Measurements from ENCODE around the gene ATP2A3.
A peak's percentile ranks its signal among the peaks of the same experiment; 100 is the strongest.
"Not testable (repeated sequence)": the region's sequence is repeated elsewhere in the genome, so short reads cannot be mapped to it uniquely, and the experiment has no call there.

Gene ATP2A3

DNA sequence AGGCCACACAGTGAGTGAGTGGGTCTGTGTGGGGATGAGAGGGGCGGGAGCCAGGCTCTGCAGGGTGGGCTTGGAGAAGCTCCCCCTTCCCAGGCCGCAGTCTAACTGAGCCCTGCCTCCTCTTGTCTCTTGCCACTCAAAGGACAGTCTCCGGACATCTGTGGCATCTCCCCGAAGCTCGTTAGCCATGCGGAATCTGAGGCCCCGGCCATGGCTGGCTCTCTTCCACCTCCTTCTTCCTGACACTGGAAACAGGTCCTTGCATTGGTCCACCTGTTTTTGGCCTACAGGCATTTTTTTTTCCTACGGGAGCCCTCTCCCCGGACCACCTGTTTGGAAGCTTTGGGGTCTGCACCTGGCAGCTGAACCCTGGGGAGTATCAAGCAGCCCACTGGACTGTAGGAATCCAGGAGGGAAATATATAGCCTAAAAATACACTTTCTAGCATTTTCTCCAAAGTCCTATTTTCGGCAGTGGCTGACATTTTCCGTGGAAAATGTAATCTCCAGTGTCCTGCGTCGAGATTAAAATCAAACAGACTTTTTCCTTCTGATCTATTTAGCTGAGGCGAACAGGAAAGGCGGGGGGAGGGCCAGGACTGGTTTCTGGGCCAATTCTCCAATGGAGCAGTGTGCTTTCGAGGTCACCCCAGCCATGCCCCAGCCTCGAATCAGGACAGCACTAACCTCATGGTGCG lies 9.1 kb downstream of the ATP2A3 start:
- DNase-seq (ENCODE audit: low read depth) = no peak

DNA sequence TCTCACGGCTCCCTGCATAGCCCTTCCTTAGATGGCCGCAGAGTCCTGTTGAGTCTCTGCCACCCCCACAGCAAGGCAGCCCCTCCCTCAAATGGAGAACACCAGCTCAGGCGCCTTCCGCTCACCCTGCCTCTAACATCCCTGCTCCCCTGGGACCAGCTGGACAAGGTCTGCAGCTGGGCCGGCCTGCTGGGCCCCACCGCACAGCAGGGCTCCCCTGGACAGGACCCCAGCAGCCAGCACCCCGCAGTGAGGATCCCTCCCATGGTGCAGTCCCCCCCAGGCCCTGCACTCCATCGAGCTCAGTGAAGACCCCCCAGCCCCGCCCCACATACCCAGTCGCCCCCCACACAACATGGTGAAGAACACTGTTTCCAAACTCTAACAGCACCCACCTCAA lies 10.2 kb downstream of the ATP2A3 start:
- no peak for DNase-seq (ENCODE audit: low read depth)

DNA sequence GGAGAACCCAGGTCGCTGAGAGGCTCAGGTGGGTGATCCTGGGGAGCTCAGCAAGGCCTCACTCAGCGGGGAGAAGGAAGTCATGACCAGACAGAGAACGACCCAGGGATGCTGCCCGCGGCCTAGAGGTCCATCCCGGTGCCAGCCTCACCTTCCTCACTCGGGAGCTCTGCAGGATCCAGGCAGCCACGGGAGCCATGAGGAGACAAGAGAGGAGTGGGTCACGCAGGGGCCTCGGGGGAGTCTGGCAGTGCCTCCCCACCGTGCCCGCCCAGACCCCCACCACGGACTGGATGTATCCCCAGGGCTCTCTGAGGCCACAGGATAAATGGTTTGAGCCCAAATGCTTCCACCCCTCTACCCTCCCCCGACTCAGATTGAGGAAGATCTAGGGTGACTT lies 10.7 kb downstream of the ATP2A3 start:
- DNase-seq (ENCODE audit: low read depth) = no peak

DNA sequence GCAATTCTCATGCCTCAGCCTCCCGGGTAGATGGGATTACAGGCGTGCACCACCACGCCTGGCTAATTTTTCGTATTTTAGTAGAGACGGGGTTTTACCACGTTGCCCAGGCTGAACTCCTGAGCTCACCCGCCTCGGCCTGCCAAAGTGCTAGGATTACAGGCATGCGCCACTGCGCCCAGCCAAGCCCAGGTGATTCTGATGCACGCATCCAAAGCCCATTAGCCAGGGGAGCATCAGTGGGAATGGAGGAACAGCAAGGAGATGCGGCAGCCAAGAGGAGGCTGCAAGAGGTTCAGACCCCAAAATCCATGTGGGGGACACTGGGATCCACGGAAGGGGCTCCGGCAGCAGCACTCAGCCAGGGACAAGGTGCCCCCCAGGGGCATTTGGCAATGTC lies 12.1 kb downstream of the ATP2A3 start:
- DNase-seq (ENCODE audit: low read depth) = no peak

DNA sequence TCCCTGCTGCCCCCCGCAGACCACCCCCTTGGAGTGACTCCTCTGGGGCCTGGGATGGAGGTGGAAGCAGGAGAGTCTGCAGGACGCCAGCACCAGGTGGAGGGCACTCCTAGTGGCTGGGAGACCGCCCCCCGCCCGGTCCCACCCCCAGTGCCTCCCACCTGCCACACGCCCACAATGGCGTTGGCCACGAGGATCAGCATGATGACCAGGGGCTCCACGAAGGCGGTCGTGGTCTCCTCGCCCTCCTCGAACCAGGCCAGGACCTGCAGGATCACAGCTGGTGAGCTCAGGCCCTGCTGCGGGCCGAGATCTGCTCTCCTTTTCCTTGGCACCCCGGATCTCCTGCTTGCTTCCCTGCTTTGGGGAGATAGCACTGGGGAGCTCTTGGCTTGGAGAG lies 12.8 kb downstream of the ATP2A3 start:
- no peak for DNase-seq (ENCODE audit: low read depth)

DNA sequence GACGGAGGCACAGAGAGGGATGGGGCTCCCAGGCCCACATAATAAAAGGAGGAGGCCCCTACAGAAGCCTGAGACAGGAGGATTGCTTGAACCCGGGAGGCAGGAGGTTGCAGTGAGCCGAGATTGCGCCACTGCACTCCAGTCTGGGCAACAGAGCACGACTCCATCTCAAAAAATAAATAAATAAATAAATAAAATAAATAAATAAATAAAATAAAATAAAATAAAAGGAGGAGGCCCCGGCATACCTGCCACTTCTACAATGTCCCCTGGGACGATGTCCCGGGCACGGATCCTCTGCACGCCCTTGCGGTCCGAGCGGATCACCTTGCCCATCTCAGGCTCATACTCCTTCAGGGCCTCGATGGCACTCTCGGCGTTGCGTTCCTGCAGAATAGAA lies 13.2 kb downstream of the ATP2A3 start:
- DNase-seq (ENCODE audit: low read depth) = no peak

DNA sequence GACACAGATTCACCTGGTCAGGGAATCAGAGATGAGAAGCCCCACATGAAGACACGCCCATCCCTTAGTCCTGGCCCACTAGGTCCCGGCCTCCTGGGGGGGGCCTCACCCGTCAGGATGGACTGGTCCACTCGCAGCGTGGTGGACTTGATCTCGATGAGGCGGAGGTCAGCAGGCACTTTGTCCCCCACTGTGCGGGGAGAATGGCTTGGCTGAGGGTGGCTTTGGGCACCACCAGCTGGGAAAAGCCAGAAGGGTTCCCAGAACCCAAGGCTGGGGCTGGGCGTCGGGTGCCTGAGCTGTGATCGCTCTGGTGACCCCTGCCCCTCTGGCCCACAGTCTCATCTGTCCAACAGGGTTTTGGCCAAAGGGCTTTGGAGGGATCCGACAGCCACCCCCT lies 13.7 kb downstream of the ATP2A3 start:
- DNase-seq (ENCODE audit: low read depth) = no peak

DNA sequence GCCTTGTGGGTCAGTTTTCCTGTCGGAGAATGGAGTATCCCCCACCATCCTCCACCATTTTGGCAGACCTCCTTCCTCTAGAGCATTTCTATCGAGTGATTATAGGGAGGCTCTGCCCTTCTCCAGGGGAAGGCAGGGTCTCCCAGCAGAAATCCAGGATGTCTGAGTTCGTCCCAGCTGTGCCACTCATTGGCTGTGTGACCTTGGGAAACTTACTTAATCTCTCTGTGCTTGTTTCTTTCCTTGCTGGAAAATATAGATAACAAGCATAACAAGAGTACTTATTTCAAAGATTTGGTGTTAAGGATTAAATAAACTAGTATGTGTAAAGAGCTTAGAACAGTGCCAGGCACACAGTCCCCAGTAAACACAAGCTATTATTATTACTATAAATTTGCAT lies 14.8 kb downstream of the ATP2A3 start:
- no peak for DNase-seq (ENCODE audit: low read depth)

DNA sequence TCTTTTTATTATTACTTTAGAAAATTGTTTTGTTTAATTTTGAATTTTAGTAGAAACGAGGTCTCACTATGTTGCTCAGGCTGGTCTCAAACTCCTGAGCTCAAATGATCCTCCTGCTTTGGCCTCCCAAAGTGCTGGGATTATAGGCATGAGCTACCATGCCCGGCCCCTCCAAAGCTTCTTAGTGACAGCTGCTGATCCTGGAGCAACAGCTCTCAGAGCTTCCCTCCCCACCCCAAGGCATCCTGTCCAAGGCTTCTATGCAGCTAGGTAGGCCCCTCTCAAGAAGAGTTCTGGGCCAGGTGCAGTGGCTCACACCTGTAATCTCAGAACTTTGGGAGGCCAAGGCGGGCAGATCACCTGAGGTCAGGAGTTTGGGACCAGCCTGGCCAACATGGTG lies 15.7 kb downstream of the ATP2A3 start:
- DNase-seq (ENCODE audit: low read depth) = not testable (repeated sequence)

DNA sequence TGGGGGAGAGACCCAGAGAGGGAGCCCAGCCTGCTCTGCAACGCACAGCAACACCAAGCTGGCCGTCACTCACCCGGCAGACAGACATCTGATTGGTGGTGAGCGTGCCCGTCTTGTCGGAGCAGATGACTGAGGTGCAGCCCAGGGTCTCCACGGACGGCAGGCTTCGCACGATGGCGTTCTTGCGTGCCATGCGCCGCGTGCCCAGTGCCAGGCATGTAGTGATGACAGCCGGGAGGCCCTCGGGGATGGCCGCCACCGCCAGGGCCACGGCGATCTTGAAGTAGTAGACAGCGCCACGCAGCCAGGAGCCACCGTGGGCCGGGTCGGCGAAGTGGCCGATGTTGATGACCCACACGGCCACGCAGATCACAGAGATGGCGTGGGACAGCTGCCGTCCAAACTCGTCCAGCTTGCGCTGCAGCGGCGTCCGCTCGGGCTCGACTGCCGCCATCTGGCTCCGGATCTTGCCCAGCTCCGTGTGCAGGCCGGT lies 16.9 kb downstream of the ATP2A3 start:
- DNase-seq (ENCODE audit: low read depth) = no peak

DNA sequence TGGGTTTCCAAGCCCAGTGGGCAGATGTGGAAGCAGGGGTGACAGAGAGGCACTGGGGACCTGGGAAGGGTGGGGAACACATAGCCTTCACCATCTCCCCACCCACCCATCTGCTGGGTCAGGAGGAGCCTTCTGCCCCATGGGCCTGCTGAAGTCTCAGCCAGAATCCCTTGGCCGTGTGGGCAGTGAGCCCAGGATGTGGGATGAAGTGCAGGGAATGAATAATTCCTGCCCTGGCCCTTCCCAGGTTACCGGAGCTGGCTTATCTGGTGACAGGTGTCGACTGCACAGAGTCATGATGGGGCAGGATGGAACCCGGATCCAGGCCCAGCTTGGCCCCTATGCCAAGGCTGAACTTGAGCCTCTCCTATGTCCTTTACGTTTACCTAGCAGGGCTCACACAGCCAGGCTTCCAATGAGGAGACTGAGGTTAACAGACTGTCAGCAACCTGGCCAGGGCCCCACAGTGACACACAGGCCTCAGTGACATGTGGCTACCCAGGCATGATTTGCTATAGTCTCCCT lies 17.5 kb downstream of the ATP2A3 start:
- DNase-seq (ENCODE audit: low read depth) = no peak

DNA sequence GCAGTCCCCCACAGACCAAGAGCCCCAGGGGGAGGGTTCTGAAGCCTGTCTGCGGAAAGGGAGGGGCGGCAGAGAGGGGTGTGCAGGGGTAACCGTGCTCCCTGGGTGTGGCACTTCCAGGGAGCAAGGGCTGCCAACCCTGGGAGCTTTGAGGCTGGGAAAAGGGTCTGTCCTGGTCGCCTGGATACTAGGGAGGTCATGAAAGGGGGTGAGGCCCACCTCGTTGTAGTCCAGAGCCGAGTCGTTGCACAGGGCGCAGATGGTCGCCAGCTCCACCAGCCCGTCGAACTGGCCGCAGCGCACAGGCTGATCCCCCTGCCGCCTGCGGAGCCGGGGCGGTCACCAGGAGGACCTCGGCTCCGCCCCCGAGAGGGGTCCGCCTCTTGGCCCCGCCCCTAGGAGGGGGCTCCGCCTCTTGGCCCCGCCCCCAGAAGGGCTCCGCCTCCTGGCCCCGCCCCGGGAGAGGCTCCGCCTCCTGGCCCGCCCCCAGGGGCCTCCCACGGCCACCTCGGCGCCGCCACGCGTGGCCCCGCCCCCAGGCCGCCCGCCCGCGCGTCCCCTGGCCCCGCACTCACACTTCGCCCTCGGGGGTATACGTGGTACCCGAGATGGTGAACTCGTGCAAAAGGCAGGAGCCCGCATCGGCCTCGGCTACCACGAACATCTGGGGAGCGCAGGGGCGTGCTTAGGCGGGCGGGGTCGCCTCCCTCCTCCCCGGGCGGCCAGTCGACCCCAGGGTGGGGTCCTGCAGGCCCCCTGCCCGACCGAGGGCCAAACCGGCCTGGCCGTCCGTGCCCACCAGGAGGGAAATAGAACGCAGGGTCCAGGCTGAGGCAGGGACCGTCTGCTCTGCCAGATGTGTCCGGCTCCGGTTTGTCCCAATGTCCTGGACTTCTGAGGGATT lies 19.5 kb downstream of the ATP2A3 start:
- DNase-seq (ENCODE audit: low read depth) = peak; percentile 44

DNA sequence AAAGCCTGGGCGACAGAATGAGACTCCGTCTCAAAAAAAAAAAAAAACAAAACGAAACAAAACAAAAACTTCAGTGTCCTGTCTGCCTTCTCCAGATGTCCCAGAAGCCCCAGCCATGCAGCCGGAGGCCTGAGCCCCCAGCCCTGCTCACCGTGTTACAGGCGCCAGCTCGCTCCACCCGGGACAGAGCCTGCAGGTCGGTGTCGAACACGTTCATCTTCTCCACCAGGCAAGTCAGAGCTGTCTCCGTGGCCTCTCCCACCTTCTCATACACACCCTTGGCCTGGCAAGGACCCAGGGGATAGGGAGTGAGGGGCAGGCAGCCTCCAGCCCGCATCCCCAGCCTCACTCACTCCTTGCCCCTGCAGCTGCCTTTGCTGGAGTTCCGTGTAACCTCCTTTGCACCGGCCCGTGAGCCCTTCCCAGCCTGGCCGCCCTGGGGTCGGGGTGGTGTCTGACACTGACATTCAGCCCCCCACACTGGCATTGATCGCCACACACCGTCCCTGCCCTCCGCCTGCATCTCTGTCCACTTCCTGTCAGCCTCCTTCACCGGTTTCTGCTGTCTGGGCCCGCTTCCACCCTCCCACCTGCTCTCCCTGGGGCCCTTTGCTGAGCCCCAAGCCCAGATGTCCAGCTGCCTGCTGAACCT lies 20.9 kb downstream of the ATP2A3 start:
- no peak for DNase-seq (ENCODE audit: low read depth)

DNA sequence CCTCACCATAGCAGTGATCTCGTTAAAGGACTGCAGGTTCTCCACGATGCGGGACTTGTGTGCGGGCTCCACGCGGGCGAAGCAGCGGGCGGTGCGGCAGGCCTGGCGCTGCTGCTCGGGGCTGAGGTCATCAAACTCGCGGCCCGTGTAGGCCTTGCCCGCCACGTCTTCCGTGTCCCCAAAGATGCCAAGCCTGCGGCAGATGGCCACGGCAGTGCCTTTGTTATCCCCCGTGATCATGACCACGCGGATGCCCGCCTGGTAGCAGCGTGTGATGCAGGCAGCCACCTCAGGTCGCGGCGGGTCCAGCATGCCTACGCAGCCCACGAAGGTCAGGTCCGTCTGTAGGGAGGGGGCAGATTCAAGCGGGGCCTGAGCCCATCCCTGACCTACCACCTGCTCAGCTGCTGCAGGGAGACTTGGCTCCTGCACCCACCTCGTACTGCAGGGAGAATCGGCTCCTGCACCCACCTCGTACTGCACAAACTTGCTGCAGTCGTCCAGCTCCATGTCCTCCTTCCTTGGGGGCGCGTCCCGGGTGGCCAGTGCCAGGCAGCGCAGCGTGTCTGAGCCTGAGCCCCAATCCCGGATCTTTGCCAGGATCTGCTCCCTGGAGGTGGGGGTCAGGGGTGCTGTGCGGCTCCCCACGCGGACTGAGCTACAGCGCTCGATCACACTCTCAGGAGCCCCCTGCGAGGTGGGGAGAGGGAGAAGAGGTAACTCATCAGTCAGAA lies 23.1 kb downstream of the ATP2A3 start:
- DNase-seq (ENCODE audit: low read depth) = no peak

DNA sequence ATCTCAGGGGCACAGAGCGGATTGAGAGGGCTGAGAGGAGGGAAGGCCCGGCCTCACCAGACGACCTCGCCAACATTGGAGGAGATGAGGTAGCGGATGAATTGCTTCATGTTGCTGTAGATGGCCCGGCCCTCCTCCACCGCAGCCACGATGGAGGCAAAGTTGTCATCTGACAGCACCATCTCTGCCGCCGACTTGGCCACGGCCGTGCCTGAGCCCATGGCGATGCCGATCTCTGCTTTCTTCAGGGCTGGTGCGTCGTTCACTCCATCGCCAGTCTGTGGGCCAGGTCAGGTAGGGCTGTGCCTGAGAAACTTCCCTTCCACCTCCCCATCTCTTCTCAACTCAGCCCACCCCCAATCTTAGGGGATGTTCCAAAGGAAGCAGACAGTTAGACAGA lies 26.9 kb downstream of the ATP2A3 start:
- no peak for DNase-seq (ENCODE audit: low read depth)

DNA sequence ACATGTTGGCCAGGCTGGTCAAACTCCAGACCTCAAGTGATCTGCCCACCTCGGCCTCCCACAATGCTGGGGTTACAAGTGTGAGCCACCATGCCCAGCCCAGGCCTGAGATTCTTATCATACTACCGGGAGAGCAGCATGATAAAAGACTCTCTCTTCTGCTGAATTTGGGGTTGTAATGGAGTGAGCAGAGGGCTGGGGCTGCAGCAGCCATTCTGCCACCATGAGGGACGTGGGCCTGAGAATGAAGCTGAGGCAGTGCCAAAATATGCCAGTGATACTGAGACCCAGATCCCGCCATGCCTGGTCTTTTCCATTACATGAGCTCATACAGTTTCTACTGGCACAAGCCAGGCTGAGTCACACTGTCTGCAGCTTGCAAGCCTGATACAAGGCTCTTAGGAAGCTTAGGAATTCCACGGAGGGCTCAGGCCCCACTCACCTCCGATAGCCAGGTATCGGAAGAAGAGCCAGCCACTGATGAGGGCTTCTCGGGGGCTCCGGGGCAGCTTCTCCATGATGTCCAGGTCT lies 28.3 kb downstream of the ATP2A3 start:
- no peak for DNase-seq (ENCODE audit: low read depth)

DNA sequence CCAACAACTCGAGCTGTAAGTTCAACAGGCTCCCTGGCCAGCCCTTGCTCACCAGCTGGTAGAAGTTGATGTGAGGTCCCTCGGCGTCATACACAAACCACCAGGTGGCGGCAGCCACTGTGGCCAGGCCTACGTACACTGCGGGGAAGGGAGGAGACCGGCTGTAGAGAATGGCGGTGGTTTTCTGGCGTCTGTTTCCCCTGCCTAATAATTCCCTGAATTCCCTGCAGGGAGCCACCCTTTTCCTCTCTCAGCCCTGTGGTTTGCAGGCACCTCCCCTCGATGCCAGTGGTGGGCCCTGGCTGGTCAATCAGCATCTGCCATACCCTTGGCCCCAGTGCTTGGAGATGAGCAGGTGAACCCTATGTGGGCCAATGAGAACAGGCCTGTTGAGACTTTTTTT lies 29.1 kb downstream of the ATP2A3 start:
- DNase-seq (ENCODE audit: low read depth) = peak; percentile 29

DNA sequence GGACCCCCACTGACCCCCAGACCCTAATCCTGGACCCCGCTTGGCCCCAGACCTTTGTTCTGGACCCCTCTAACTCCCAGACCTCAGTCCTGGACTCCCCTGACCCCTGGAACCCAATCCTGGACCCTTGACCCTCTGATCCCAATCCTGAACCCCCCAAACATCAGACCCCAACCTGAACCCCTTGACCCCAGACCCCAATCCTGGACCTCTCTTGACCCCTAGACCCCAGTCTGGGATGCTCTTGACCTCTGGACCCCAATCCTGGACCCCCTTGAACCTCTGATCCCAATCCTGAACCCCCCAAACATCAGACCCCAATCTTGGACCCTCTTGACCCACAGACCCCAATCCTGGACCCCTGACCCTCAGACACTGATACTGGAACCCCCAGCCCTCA lies 34.5 kb downstream of the ATP2A3 start:
- DNase-seq (ENCODE audit: low read depth) = no peak

DNA sequence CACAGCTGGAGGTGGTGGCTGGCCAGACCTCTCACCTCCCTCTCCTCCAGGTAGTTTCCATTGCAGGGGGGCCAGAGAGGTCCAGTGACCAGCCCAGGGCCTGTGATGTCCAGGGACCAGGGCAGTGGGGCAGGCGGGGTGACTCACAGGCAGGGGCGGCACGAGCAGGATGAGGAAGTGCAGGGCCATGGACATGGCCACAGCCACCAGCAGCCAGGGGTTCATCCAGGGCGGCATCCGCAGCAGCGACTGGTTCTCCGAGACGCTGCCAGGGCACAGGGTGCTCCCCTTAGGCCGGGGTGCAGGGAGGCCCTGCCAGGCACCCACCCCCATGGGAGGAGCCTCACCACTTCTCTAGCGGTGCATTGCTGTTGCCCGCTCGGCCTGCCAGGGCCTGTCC lies 35.1 kb downstream of the ATP2A3 start:
- no peak for DNase-seq (ENCODE audit: low read depth)

DNA sequence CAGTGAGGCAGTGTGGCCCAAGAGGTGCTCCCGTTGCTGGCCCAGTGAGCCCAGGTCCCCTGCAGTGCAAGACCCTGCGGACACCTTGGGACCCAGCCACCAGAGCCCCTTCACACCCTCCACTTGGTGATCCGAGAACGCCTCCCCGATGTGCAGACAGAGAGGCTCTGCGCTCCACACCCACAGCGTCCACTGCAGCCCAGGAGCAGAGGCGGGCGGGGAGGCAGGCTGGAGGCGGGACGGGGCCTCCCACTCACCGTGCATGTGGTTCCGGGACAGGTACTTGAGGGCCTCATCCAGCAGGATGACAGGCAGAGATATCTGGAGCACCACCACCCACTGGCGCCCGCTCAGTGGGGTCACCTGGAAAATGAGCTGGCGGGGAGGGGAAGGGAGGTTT lies 35.8 kb downstream of the ATP2A3 start:
- no peak for DNase-seq (ENCODE audit: low read depth)

DNA sequence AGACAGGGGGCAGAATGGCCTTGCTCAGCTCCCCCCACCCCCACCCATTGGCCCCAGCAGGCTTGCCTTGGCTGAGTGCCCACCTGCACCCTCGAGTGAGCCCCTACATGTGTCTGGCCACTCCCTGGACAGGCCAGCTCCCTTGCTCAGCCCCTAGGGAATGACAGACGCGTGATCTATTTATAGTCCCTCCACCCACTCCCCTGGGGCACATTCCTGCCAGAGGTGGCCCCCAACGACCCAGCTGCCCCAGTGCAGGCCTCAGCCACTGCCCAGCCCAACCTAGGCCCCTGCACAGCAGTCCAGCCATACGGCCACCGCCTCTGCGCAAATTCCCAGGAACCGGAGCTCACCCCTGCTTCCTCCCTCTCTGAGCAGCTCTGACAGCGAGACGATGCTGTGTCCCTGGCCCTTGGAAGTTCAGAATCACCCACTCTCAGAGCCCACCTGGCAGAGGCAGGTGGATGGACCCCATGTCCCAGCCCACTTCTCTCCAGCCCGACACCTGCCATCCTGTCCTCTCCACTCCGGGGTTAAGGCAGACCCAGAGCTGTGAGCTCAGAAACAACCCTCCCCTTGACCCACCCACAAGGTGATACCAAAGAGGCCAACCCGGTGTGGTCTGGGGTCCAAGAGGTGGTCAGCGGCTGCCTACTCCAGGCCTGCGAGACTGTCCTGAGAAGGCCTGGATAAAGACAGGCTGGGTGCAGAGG lies 36.5 kb downstream of the ATP2A3 start:
- DNase-seq (ENCODE audit: low read depth) = no peak

Measured in fibroblast of gingiva (primary cell).